Fibroblast of skin of right quadriceps (primary cell): ENCODE measurements around the gene MT1B.

Experiments used
- DNase-seq: peaks from one replicate; pipeline ENCODE4 v3.0.0-alpha.2; 2013

The MT1B gene

GRCh38 chr16:56690420-56691122, 38.9 kb downstream of the MT1B start:
- no peak for DNase-seq

GRCh38 chr16:56691885-56692284, 40.2 kb downstream of the MT1B start:
- DNase-seq = peak; percentile 29

GRCh38 chr16:56695246-56695645, 43.6 kb downstream of the MT1B start:
- DNase-seq = no peak

- no peak for DNase-seq
Measured at GRCh38 chr16:56697456-56698155, 45.9 kb downstream of the MT1B start.

- no peak for DNase-seq
Measured at GRCh38 chr16:56700195-56700594, 48.5 kb downstream of the MT1B start.

GRCh38 chr16:56700631-56701030, 48.9 kb downstream of the MT1B start:
- no peak for DNase-seq

GRCh38 chr16:56701534-56701933, 49.8 kb downstream of the MT1B start:
- no peak for DNase-seq
